HCT116 (cell line): ENCODE results near the gene MICAL3. TPM values are rescaled to one million over a fixed set of nuclear protein-coding genes. Genes with fewer than 3 reads are reported as not detected.

Source experiments
- ATAC-seq: fragments of 200-7000 bp; cut with Tn5 transposase; 2 replicates; pipeline ENCODE4 v1.9.1; 2020; ENCODE audit warnings: mild to moderate bottlenecking, moderate library complexity
- BruUV-seq: library from RNA; stranded (reverse); fragments of 400-500 nt; replicated peaks from 2 replicates; lab custom pipeline; 2021; lab: Mats Ljungman, UMichigan
- CTCF ChIA-PET: fragments of 300-600 bp; sonication (Branson Sonifier 250); formaldehyde crosslinking; loops from one replicate; lab custom pipeline; 2021; ENCODE audit warnings: antibody characterized with exemption; lab: Charles Lee
- POLR2A ChIA-PET: fragments of 300-600, 350-600 bp; sonication (Branson Sonifier 250); formaldehyde crosslinking; loops from one replicate; lab custom pipeline; 2021; ENCODE audit warnings: antibody characterized with exemption; lab: Charles Lee
- RAD21 ChIA-PET, 2 experiments: fragments of 300-600 bp; sonication (Branson Sonifier 250); formaldehyde crosslinking; loops; one replicate each; lab custom pipeline; 2023; ENCODE audit warnings: low total read pairs in 2 of 2; ENCODE audit not compliant: uncharacterized antibody in 2 of 2, unreplicated experiment in 2 of 2, low non-redundant PET in 1 of 2; lab: Charles Lee
- DNase-seq: peaks from one replicate; pipeline ENCODE4 v3.0.0-alpha.2; 2010; ENCODE audit warnings: low read depth, low spot score
- H2AFZ ChIP-seq: fragments of 200-600 bp; shearing (Covaris generic), sonication (generic); 2 replicates; pipeline ENCODE4 v1.6.1; 2017; ENCODE audit warnings: low read depth, mixed run types, mixed read lengths, antibody characterized with exemption, low read length; ENCODE audit not compliant: poor library complexity, severe bottlenecking
- H3K27ac ChIP-seq: 2 replicates; pipeline ENCODE4 v1.5.1; 2012; ENCODE audit warnings: low read depth, low read length
- H3K27me3 ChIP-seq: fragments of 200-600 bp; sonication (generic); 2 replicates; pipeline ENCODE4 v1.6.1; 2016; ENCODE audit warnings: mixed run types, low read length, mixed read lengths; ENCODE audit not compliant: insufficient read depth
- H3K36me3 ChIP-seq, 2 experiments: fragments of 200-500 bp in 1 of 2; fragments of 200-600 bp in 1 of 2; sonication (Bioruptor generic) in 1 of 2; sonication (generic) in 1 of 2; 2 replicates each; pipeline versions ENCODE4 v1.5.1 to v1.6.1; 2014 to 2016; ENCODE audit warnings: low read length in 2 of 2, inconsistent platforms in 1 of 2, mixed read lengths in 1 of 2, mixed run types in 1 of 2; ENCODE audit not compliant: insufficient read depth in 2 of 2, control insufficient read depth in 1 of 2
- H3K4me1 ChIP-seq, 2 experiments: fragments of 200-600 bp in 1 of 2; sonication (generic) in 1 of 2; 2 replicates each; pipeline versions ENCODE4 v1.5.1 to v1.6.1; 2012 to 2017; ENCODE audit warnings: low read length in 2 of 2, inconsistent platforms in 1 of 2, mild to moderate bottlenecking in 1 of 2, mixed read lengths in 1 of 2, mixed run types in 1 of 2, moderate library complexity in 1 of 2; ENCODE audit not compliant: insufficient read depth in 2 of 2, control insufficient read depth in 1 of 2
- H3K4me2 ChIP-seq: fragments of 200-600 bp; sonication (generic); 2 replicates; pipeline ENCODE4 v1.6.1; 2017; ENCODE audit warnings: mixed run types, low read length, mixed read lengths
- H3K4me3 ChIP-seq, 2 experiments: fragments of 200-600 bp in 1 of 2; sonication (generic) in 1 of 2; replicated peaks in 1 of 2; 2 replicates each; pipeline ENCODE4 v1.5.1; 2011 to 2016; ENCODE audit warnings: low read length in 2 of 2, control low read depth in 1 of 2, low read depth in 1 of 2, mild to moderate bottlenecking in 1 of 2, mixed read lengths in 1 of 2, mixed run types in 1 of 2
- H3K79me2 ChIP-seq: fragments of 200-600 bp; sonication (generic); 2 replicates; pipeline ENCODE4 v1.6.1; 2017; ENCODE audit warnings: mild to moderate bottlenecking, mixed run types, low read length, moderate library complexity, mixed read lengths; ENCODE audit not compliant: insufficient read depth
- H3K9ac ChIP-seq: fragments of 200-600 bp; sonication (generic); 2 replicates; pipeline ENCODE4 v1.6.1; 2016; ENCODE audit warnings: low read length, mixed read lengths
- H3K9me2 ChIP-seq: fragments of 200-600 bp; sonication (generic), shearing (Covaris generic); 2 replicates; pipeline ENCODE4 v1.6.1; 2017; ENCODE audit warnings: mixed run types, mild to moderate bottlenecking, moderate library complexity; ENCODE audit not compliant: insufficient read depth
- H3K9me3 ChIP-seq, 2 experiments: fragments of 200-500 bp in 1 of 2; fragments of 200-600 bp in 1 of 2; sonication (Bioruptor generic) in 1 of 2; sonication (generic) in 1 of 2; 2 replicates each; pipeline ENCODE4 v1.6.1; 2014 to 2017; ENCODE audit warnings: low read length in 2 of 2, mixed read lengths in 2 of 2, inconsistent platforms in 1 of 2, low read depth in 1 of 2, mild to moderate bottlenecking in 1 of 2, mixed run types in 1 of 2, moderate library complexity in 1 of 2; ENCODE audit not compliant: control insufficient read depth in 1 of 2, insufficient read depth in 1 of 2
- H4K20me1 ChIP-seq: fragments of 200-600 bp; sonication (generic), shearing (Covaris generic); 2 replicates; pipeline ENCODE4 v1.6.1; 2017; ENCODE audit warnings: mixed run types, mild to moderate bottlenecking, moderate library complexity; ENCODE audit not compliant: insufficient read depth
- CEBPB ChIP-seq: IDR thresholded peaks from 2 replicates; pipeline ENCODE4 v1.6.1; 2012; ENCODE audit warnings: low read depth
- EZH2 ChIP-seq: fragments of 200-600 bp; sonication (generic); IDR thresholded peaks from 2 replicates; pipeline ENCODE4 v1.6.1; 2017; ENCODE audit warnings: antibody characterized with exemption, mixed run types
- EZH2phosphoT487 ChIP-seq: fragments of 200-600 bp; IDR thresholded peaks from 2 replicates; pipeline ENCODE4 v1.6.1; 2018; ENCODE audit warnings: antibody characterized with exemption, borderline replicate concordance
- FOSL1 ChIP-seq: IDR thresholded peaks from 2 replicates; pipeline ENCODE4 v1.6.1; 2012; ENCODE audit warnings: low read depth
- JUND ChIP-seq: IDR thresholded peaks from 2 replicates; pipeline ENCODE4 v1.6.1; 2012
- POLR2A ChIP-seq: IDR thresholded peaks from 2 replicates; pipeline ENCODE4 v1.7.0; 2011; ENCODE audit warnings: borderline replicate concordance; ENCODE audit not compliant: insufficient read depth, insufficient read length; ENCODE audit errors: extremely low read depth
- POLR2AphosphoS5 ChIP-seq: IDR thresholded peaks from 2 replicates; pipeline ENCODE4 v1.6.1; 2011; ENCODE audit warnings: mild to moderate bottlenecking, low read depth, low read length, moderate library complexity
- RAD21 ChIP-seq: IDR thresholded peaks from 2 replicates; pipeline ENCODE4 v1.6.1; 2012; ENCODE audit warnings: low read depth, mild to moderate bottlenecking
- SIN3A ChIP-seq: IDR thresholded peaks from 2 replicates; pipeline ENCODE4 v1.6.1; 2012; ENCODE audit warnings: low read depth
- SP1 ChIP-seq: IDR thresholded peaks from 2 replicates; pipeline ENCODE4 v1.6.1; 2012; ENCODE audit warnings: low read depth
- SRF ChIP-seq: IDR thresholded peaks from 2 replicates; pipeline ENCODE4 v1.6.1; 2012; ENCODE audit warnings: low read depth
- TCF7L2 ChIP-seq: IDR thresholded peaks from 2 replicates; pipeline ENCODE4 v1.7.0; 2011; ENCODE audit warnings: borderline replicate concordance, inconsistent platforms; ENCODE audit not compliant: insufficient read depth, insufficient read length; ENCODE audit errors: extremely low read depth
- YY1 ChIP-seq: IDR thresholded peaks from 2 replicates; pipeline ENCODE4 v1.6.1; 2011; ENCODE audit warnings: low read length, low read depth, moderate library complexity, mild to moderate bottlenecking; ENCODE audit not compliant: insufficient replicate concordance; ENCODE audit errors: extremely low read depth
- ZFX ChIP-seq: fragments of 450-650 bp; IDR thresholded peaks from 2 replicates; pipeline ENCODE4 v1.6.1; 2017
- ZNF274 ChIP-seq: fragments of 200-500 bp; sonication (Bioruptor generic); IDR thresholded peaks from 2 replicates; pipeline ENCODE4 v1.6.1; 2014; ENCODE audit warnings: mild to moderate bottlenecking, low read depth, low read length, inconsistent platforms
- intact Hi-C: fragments of 100-400 bp; cut with micrococcal nuclease; formaldehyde crosslinking; loops from 2 replicates; pipeline ENCODE4 v1.10.0; 2022
- total RNA-seq: library from RNA; stranded (reverse); gene quantifications from one replicate; pipeline ENCODE4 v1.2.1, GENCODE V29; 2021; ENCODE audit not compliant: unreplicated experiment
- TF ChIP-seq, protein P1 (sequence below): IDR thresholded peaks from 2 replicates; pipeline ENCODE4 v1.6.1; 2012
- TF ChIP-seq, protein P2 (sequence below): IDR thresholded peaks from 2 replicates; pipeline ENCODE4 v1.6.1; 2012; ENCODE audit warnings: low read depth
- TF ChIP-seq, protein P3 (sequence below): IDR thresholded peaks from 2 replicates; pipeline ENCODE4 v1.6.1; 2011; ENCODE audit warnings: mild to moderate bottlenecking, low read length, moderate library complexity; ENCODE audit not compliant: insufficient replicate concordance; ENCODE audit errors: extremely low read depth

MICAL3 gene
- total RNA-seq, 1 experiment from 2014 or later: 30.8 TPM

DNA sequence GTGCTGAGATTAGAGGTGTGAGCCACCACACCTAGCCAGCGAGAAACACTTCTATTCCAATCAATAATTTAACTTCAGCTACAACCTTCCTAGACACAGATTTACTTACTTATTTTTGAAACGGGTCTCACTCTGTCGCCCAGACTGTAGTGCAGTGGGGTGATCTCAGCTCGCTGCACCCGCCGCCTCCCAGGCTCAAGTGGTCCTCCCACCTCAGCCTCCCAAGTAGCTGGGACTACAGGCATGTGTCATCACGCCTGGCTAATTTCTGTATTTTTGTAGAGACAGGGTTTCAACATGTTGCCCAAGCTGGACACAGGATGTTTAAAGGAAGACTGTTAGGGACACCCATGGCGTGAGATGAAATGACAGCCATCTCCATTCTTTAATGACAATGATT lies 61.3 kb downstream of the MICAL3 start:
- no peaks in the 10 kb centered on the region for H3K36me3 ChIP-seq
- H3K4me1 ChIP-seq: peaks cover 4 to 9% of the 10 kb centered on the region in 2 experiments; a peak in 2 of 4 replicates
- ChIA-PET CTCF (no interaction called here), RAD21 (no interaction called here), POLR2A (no interaction called here)
- peaks cover 5% of the 10 kb centered on the region; the same call in 1 of the 2 replicates for H4K20me1 ChIP-seq
- BruUV-seq: no TSS peak
- H3K4me3 ChIP-seq: no peak overlapping the region
- TF ChIP-seq EZH2: no peak
- TF ChIP-seq ZFX: no peak
- TF ChIP-seq, protein P1, sequence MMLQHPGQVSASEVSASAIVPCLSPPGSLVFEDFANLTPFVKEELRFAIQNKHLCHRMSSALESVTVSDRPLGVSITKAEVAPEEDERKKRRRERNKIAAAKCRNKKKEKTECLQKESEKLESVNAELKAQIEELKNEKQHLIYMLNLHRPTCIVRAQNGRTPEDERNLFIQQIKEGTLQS: no peak
- TF ChIP-seq POLR2AphosphoS5: no peak
- no peak for TF ChIP-seq EZH2phosphoT487
- no peak for TF ChIP-seq TCF7L2
- TF ChIP-seq RAD21: no peak
- TF ChIP-seq YY1: no peak
- TF ChIP-seq SP1: no peak
- no peak for TF ChIP-seq FOSL1
- TF ChIP-seq CEBPB: no peak
- no peak for TF ChIP-seq JUND
- TF ChIP-seq, protein P2, sequence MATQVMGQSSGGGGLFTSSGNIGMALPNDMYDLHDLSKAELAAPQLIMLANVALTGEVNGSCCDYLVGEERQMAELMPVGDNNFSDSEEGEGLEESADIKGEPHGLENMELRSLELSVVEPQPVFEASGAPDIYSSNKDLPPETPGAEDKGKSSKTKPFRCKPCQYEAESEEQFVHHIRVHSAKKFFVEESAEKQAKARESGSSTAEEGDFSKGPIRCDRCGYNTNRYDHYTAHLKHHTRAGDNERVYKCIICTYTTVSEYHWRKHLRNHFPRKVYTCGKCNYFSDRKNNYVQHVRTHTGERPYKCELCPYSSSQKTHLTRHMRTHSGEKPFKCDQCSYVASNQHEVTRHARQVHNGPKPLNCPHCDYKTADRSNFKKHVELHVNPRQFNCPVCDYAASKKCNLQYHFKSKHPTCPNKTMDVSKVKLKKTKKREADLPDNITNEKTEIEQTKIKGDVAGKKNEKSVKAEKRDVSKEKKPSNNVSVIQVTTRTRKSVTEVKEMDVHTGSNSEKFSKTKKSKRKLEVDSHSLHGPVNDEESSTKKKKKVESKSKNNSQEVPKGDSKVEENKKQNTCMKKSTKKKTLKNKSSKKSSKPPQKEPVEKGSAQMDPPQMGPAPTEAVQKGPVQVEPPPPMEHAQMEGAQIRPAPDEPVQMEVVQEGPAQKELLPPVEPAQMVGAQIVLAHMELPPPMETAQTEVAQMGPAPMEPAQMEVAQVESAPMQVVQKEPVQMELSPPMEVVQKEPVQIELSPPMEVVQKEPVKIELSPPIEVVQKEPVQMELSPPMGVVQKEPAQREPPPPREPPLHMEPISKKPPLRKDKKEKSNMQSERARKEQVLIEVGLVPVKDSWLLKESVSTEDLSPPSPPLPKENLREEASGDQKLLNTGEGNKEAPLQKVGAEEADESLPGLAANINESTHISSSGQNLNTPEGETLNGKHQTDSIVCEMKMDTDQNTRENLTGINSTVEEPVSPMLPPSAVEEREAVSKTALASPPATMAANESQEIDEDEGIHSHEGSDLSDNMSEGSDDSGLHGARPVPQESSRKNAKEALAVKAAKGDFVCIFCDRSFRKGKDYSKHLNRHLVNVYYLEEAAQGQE: no peak
- no peak for TF ChIP-seq ZNF274
- TF ChIP-seq, protein P3, sequence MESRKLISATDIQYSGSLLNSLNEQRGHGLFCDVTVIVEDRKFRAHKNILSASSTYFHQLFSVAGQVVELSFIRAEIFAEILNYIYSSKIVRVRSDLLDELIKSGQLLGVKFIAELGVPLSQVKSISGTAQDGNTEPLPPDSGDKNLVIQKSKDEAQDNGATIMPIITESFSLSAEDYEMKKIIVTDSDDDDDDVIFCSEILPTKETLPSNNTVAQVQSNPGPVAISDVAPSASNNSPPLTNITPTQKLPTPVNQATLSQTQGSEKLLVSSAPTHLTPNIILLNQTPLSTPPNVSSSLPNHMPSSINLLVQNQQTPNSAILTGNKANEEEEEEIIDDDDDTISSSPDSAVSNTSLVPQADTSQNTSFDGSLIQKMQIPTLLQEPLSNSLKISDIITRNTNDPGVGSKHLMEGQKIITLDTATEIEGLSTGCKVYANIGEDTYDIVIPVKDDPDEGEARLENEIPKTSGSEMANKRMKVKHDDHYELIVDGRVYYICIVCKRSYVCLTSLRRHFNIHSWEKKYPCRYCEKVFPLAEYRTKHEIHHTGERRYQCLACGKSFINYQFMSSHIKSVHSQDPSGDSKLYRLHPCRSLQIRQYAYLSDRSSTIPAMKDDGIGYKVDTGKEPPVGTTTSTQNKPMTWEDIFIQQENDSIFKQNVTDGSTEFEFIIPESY: no peak
- TF ChIP-seq SRF: no peak
- TF ChIP-seq POLR2A: no peak
- no peak for TF ChIP-seq SIN3A
- H3K4me2 ChIP-seq: no peak overlapping the region
- no peaks in the 10 kb centered on the region for H3K9me3 ChIP-seq
- H2AFZ ChIP-seq: no peak overlapping the region
- DNase-seq (no peak), ATAC-seq (no peak)
- H3K27ac ChIP-seq: no peak overlapping the region
- H3K27me3 ChIP-seq: no peaks in the 10 kb centered on the region
- no peak overlapping the region for H3K9ac ChIP-seq
- intact Hi-C loops: no loop called here
- H3K79me2 ChIP-seq: peaks cover 88% of the 10 kb centered on the region
- no peaks in the 10 kb centered on the region for H3K9me2 ChIP-seq
